Trophoblast cell (in vitro differentiated cells and primary cell): Measurements from ENCODE around the gene LRIG1.

Experiments
- DNase-seq, 2 donors: peaks; one replicate each; pipeline ENCODE4 v3.0.0-alpha.2; 2016
- H2AFZ ChIP-seq: 2 replicates; pipeline ENCODE4 v1.6.1; 2013; ENCODE audit warnings: low read length, moderate library complexity, mild to moderate bottlenecking; ENCODE audit not compliant: insufficient read depth, poor library complexity
- H2AK5ac ChIP-seq: 2 replicates; pipeline ENCODE4 v1.6.1; 2013; ENCODE audit warnings: mild to moderate bottlenecking, low read length
- H2BK120ac ChIP-seq: 2 replicates; pipeline ENCODE4 v1.6.1; 2013; ENCODE audit warnings: low read length, mild to moderate bottlenecking, moderate library complexity; ENCODE audit not compliant: insufficient read depth, poor library complexity
- H2BK12ac ChIP-seq: 2 replicates; pipeline ENCODE4 v1.6.1; 2013; ENCODE audit warnings: mild to moderate bottlenecking, low read length, moderate library complexity
- H2BK5ac ChIP-seq: 2 replicates; pipeline ENCODE4 v1.6.1; 2013; ENCODE audit warnings: low read length, low read depth, moderate library complexity, mild to moderate bottlenecking; ENCODE audit not compliant: poor library complexity
- H3K14ac ChIP-seq: 2 replicates; pipeline ENCODE4 v1.6.1; 2013; ENCODE audit warnings: mild to moderate bottlenecking, low read length
- H3K18ac ChIP-seq: 2 replicates; pipeline ENCODE4 v1.6.1; 2013; ENCODE audit warnings: mild to moderate bottlenecking, low read length
- H3K23ac ChIP-seq: 2 replicates; pipeline ENCODE4 v1.6.1; 2013; ENCODE audit warnings: low read length
- H3K27ac ChIP-seq: 2 replicates; pipeline ENCODE4 v1.5.1; 2013; ENCODE audit warnings: low read depth, mild to moderate bottlenecking, inconsistent platforms, low read length, moderate library complexity
- H3K27me3 ChIP-seq: 2 replicates; pipeline ENCODE4 v1.6.1; 2013; ENCODE audit warnings: inconsistent platforms, mild to moderate bottlenecking, low read length, moderate library complexity; ENCODE audit not compliant: insufficient read depth
- H3K36me3 ChIP-seq, 2 experiments: 1 replicate in 1 of 2; 2 replicates in 1 of 2; pipeline ENCODE4 v1.6.1; 2013; ENCODE audit warnings: low read length in 2 of 2, mild to moderate bottlenecking in 2 of 2, moderate library complexity in 1 of 2; ENCODE audit not compliant: insufficient read depth in 2 of 2, control insufficient read depth in 1 of 2
- H3K4ac ChIP-seq: 2 replicates; pipeline ENCODE4 v1.6.1; 2013; ENCODE audit warnings: low read depth, mild to moderate bottlenecking, low read length, moderate library complexity
- H3K4me1 ChIP-seq, 2 experiments: 1 replicate in 1 of 2; 2 replicates in 1 of 2; pipeline ENCODE4 v1.6.1; 2013; ENCODE audit warnings: low read length in 2 of 2, mild to moderate bottlenecking in 2 of 2, moderate library complexity in 1 of 2; ENCODE audit not compliant: insufficient read depth in 2 of 2, control insufficient read depth in 1 of 2
- H3K4me2 ChIP-seq: 2 replicates; pipeline ENCODE4 v1.6.1; 2013; ENCODE audit warnings: inconsistent platforms, mild to moderate bottlenecking, low read length, moderate library complexity
- H3K4me3 ChIP-seq: 2 replicates; pipeline ENCODE4 v1.5.1; 2013; ENCODE audit warnings: mild to moderate bottlenecking, low read depth, low read length, inconsistent platforms
- H3K79me1 ChIP-seq: one replicate; pipeline ENCODE4 v1.6.1; 2013; ENCODE audit warnings: low read length
- H3K79me2 ChIP-seq: 2 replicates; pipeline ENCODE4 v1.6.1; 2013; ENCODE audit warnings: low read length, mild to moderate bottlenecking; ENCODE audit not compliant: control insufficient read depth, insufficient read depth, poor library complexity
- H3K9ac ChIP-seq: 2 replicates; pipeline ENCODE4 v1.6.1; 2013; ENCODE audit warnings: mild to moderate bottlenecking, low read length
- H3K9me3 ChIP-seq: 2 replicates; pipeline ENCODE4 v1.6.1; 2013; ENCODE audit warnings: low read depth, mild to moderate bottlenecking, control low read depth, inconsistent platforms, low read length; ENCODE audit not compliant: insufficient read depth
- H4K12ac ChIP-seq: 2 replicates; pipeline ENCODE4 v1.6.1; 2013; ENCODE audit warnings: low read depth, mild to moderate bottlenecking, low read length, moderate library complexity
- H4K8ac ChIP-seq: 2 replicates; pipeline ENCODE4 v1.6.1; 2013; ENCODE audit warnings: low read depth, mild to moderate bottlenecking, low read length, moderate library complexity
- H4K91ac ChIP-seq: one replicate; pipeline ENCODE4 v1.6.1; 2013; ENCODE audit warnings: low read depth, mild to moderate bottlenecking, low read length, moderate library complexity
- WGBS: extraction: QIAGEN DNeasy Blood & Tissue Kit; methylation state at CpG from one replicate; pipeline ENCODE4 v1.1.7; 2013; ENCODE audit warnings: missing lambda C conversion rate; ENCODE audit not compliant: insufficient read length, insufficient coverage; ENCODE audit errors: extremely low coverage; 5-methylcytosine and 5-hydroxymethylcytosine counted together

LRIG1 gene

DNA sequence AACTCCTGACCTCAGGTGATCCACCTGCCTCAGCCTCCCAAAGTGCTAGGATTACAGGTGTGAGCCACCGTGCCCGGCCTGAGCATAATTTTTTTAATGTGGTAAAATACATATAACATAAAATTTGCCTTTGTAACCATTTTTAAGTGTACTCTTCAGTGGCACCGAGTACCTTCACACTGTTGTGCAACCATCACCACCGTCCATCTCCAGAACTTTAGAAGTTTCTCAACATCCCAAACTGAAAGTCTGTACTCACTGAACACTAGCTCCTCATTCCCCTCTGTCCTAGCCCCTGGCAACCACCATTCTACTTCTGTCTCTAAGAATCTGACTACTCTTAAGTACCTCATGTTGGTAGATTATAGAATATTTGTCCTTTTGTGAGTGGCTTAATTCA lies 35.2 kb downstream of the LRIG1 start:
- Histone ChIP-seq H3K79me2 (no peaks in the 10 kb centered on the region), H3K4me2 (no peak overlapping the region), H3K27me3 (no peaks in the 10 kb centered on the region), H4K12ac (no peak overlapping the region), H3K9ac (no peak overlapping the region), H3K36me3 (no peaks in the 10 kb centered on the region), H3K18ac (no peak overlapping the region), H3K4ac (no peak overlapping the region), H3K79me1 (no peaks in the 10 kb centered on the region), H2AFZ (no peak overlapping the region), H3K14ac (no peak overlapping the region), H3K27ac (no peak overlapping the region), H2BK12ac (no peak overlapping the region), H4K91ac (no peak overlapping the region), H3K4me1 (no peaks in the 10 kb centered on the region), H3K4me3 (no peak overlapping the region), H3K23ac (no peak overlapping the region), H3K9me3 (no peaks in the 10 kb centered on the region), H2BK5ac (no peak overlapping the region), H4K8ac (no peak overlapping the region), H2AK5ac (no peak overlapping the region), H2BK120ac (no peak overlapping the region)
- no peak for DNase-seq
- no CpG with 5 or more reads among the region's 4 CpGs for WGBS

DNA sequence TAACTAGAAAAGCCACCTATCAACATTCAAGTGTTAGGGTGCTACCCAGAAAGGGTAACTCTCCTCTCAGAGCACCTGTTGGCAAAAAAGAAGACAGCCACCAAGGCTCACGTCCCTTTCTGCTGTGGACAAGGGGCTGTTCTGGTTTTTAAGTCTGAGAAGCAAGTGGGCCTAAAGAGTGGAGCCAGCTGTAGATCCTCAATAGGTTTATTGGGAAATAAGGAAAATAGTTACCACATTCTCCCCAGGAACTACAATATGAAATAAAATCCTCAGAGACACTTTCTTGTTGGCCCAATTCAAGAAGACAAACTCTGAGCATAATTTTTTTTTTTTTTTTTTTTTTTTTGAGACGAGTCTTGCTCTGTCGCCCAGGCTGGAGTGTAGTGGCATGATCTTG lies 35.8 kb downstream of the LRIG1 start:
- H3K4me3 ChIP-seq, result no peak overlapping the region
- no peak overlapping the region for H2BK5ac ChIP-seq
- no peaks in the 10 kb centered on the region for H3K79me2 ChIP-seq
- H3K4ac ChIP-seq, result no peak overlapping the region
- no peak for DNase-seq
- H3K23ac ChIP-seq, result no peak overlapping the region
- no peaks in the 10 kb centered on the region for H3K36me3 ChIP-seq
- H3K27ac ChIP-seq, result no peak overlapping the region
- H3K27me3 ChIP-seq, result no peaks in the 10 kb centered on the region
- H2AK5ac ChIP-seq, result no peak overlapping the region
- no peaks in the 10 kb centered on the region for H3K79me1 ChIP-seq
- H4K8ac ChIP-seq, result no peak overlapping the region
- H3K4me1 ChIP-seq, result no peaks in the 10 kb centered on the region
- H4K12ac ChIP-seq, result no peak overlapping the region
- H2BK120ac ChIP-seq, result no peak overlapping the region
- H3K9me3 ChIP-seq, result no peaks in the 10 kb centered on the region
- H4K91ac ChIP-seq, result no peak overlapping the region
- no CpG with 5 or more reads among the region's 3 CpGs for WGBS
- H3K9ac ChIP-seq, result no peak overlapping the region
- no peak overlapping the region for H3K18ac ChIP-seq
- no peak overlapping the region for H3K14ac ChIP-seq
- H3K4me2 ChIP-seq, result no peak overlapping the region
- H2AFZ ChIP-seq, result no peak overlapping the region
- no peak overlapping the region for H2BK12ac ChIP-seq

DNA sequence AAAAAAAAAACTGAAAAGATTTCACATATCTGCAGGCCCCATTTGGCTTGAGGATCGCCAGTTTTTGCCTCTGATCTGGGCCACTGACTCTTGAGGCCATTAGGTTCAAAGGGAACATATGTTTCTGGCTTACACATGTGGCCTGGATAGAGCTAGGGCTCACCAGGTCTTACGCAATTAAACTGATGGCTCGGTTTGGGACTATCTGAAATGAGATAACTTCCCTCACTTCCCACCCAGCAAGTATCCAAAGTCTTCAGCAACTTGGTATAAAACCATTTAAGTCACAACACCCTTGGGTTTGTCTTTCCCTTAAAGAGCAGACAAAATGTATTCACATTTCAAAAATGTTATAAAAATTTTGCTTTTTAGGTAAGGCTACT lies 36.3 kb downstream of the LRIG1 start:
- Histone ChIP-seq H3K79me1 (no peaks in the 10 kb centered on the region), H4K91ac (no peak overlapping the region), H2BK120ac (no peak overlapping the region), H3K4me2 (no peak overlapping the region), H2AFZ (no peak overlapping the region), H3K4me1 (no peaks in the 10 kb centered on the region), H3K27me3 (no peaks in the 10 kb centered on the region), H3K36me3 (no peaks in the 10 kb centered on the region), H3K27ac (no peak overlapping the region), H2BK12ac (no peak overlapping the region), H3K18ac (no peak overlapping the region), H4K12ac (no peak overlapping the region), H3K9ac (no peak overlapping the region), H3K9me3 (no peaks in the 10 kb centered on the region), H2AK5ac (no peak overlapping the region), H3K79me2 (no peaks in the 10 kb centered on the region), H3K4ac (no peak overlapping the region), H2BK5ac (no peak overlapping the region), H3K23ac (no peak overlapping the region), H3K4me3 (no peak overlapping the region), H3K14ac (no peak overlapping the region), H4K8ac (no peak overlapping the region)
- no peak for DNase-seq
- WGBS, result no CpG with 5 or more reads among the region's 3 CpGs

DNA sequence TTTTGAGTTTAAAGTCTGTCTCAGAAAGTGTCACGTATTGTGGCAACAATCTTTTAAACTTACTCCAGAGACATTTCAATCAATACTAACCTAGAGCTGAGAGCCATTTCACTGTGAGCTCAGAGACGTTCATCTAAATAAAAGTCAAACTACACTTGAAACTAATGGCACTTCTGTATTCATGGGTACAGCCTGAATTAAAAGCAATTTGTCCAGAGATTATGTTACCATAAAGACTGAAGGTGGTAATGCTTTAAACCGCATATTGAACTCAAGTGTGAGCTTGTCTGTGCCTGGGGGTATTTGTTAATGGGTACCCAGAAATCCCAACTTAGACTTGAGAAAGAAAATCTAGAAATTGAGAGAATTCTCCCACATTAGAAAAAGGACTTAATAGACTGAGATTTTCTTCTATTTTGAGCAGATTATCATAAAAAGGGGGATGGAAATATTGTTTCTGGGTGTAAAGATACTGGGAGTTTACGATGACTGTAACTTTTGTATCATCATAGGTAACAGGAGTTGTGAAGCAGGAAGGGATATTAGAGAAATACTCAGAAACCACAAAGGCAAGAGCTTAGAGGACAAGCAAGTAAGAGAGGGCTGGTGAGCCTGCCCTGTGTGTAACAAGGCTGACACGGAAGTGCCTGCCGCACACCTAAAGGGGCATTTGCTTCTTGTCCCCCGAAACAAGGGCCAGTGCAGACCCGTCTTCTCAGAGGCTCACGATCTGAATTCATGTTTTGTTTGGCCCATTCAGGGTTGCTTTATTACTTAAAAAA lies 36.9 kb downstream of the LRIG1 start:
- H3K18ac ChIP-seq, result no peak overlapping the region
- H3K4me2 ChIP-seq, result no peak overlapping the region
- no peaks in the 10 kb centered on the region for H3K27me3 ChIP-seq
- DNase-seq, result no peak
- no peak overlapping the region for H2BK120ac ChIP-seq
- no peak overlapping the region for H3K9ac ChIP-seq
- WGBS, result no CpG with 5 or more reads among the region's 9 CpGs
- peaks cover 2% of the 10 kb centered on the region for H3K9me3 ChIP-seq
- H4K8ac ChIP-seq, result no peak overlapping the region
- H3K4me3 ChIP-seq, result no peak overlapping the region
- H2BK5ac ChIP-seq, result no peak overlapping the region
- no peak overlapping the region for H2BK12ac ChIP-seq
- H3K4me1 ChIP-seq, result no peaks in the 10 kb centered on the region
- no peaks in the 10 kb centered on the region for H3K36me3 ChIP-seq
- no peak overlapping the region for H2AK5ac ChIP-seq
- no peak overlapping the region for H4K91ac ChIP-seq
- H4K12ac ChIP-seq, result no peak overlapping the region
- H3K79me2 ChIP-seq, result no peaks in the 10 kb centered on the region
- H3K14ac ChIP-seq, result no peak overlapping the region
- no peak overlapping the region for H3K4ac ChIP-seq
- no peak overlapping the region for H3K27ac ChIP-seq
- H3K23ac ChIP-seq, result no peak overlapping the region
- H3K79me1 ChIP-seq, result no peaks in the 10 kb centered on the region
- H2AFZ ChIP-seq, result no peak overlapping the region
